Breast epithelium (tissue), 3 donors: ENCODE measurements around the gene CELF1.

Experiments used
- POLR2AphosphoS5 ChIP-seq, 3 donors: sonication (generic); formaldehyde crosslinking; IDR thresholded peaks; one replicate each; pipeline ENCODE4 v1.6.1; 2017; ENCODE audit warnings: antibody characterized with exemption in 3 of 3
- TF ChIP-seq, protein P1 (sequence below), 3 donors: fragments of 450-650 bp; IDR thresholded peaks; one replicate each; pipeline ENCODE4 v1.5.1; 2016 to 2017; ENCODE audit warnings: antibody characterized with exemption in 3 of 3, mild to moderate bottlenecking in 3 of 3, moderate library complexity in 3 of 3

DNA sequence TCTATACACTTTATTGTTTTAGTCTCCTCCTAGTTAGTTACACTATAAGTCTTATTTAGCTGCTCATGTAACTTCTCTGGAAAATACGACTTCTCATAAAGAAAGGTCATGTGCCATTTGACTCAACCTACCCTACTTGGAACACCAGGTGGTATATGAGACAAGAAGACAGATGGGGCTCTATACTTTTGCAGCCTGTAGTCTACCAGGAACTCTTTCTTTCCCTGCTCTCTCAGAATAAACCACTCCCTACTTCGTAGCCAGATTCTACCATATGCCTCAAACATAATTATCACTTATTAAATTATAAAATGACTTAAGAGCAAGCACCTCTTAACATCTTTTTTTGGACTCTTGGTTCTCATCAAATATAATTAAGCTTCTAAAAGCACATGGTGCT lies 65.5 kb downstream of the CELF1 start:
- TF ChIP-seq, protein P1, sequence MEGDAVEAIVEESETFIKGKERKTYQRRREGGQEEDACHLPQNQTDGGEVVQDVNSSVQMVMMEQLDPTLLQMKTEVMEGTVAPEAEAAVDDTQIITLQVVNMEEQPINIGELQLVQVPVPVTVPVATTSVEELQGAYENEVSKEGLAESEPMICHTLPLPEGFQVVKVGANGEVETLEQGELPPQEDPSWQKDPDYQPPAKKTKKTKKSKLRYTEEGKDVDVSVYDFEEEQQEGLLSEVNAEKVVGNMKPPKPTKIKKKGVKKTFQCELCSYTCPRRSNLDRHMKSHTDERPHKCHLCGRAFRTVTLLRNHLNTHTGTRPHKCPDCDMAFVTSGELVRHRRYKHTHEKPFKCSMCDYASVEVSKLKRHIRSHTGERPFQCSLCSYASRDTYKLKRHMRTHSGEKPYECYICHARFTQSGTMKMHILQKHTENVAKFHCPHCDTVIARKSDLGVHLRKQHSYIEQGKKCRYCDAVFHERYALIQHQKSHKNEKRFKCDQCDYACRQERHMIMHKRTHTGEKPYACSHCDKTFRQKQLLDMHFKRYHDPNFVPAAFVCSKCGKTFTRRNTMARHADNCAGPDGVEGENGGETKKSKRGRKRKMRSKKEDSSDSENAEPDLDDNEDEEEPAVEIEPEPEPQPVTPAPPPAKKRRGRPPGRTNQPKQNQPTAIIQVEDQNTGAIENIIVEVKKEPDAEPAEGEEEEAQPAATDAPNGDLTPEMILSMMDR (IDR thresholded peaks at IDR 0.05) = no peak
- TF ChIP-seq POLR2AphosphoS5 (IDR thresholded peaks at IDR 0.05) = no peak
